Hepatocyte (in vitro differentiated cells): ENCODE results near the gene CACNA2D1. TPM values are rescaled to one million over a fixed set of nuclear protein-coding genes. Genes with fewer than 3 reads are reported as not detected.

Experiments used
- DNase-seq: peaks from one replicate; pipeline ENCODE4 v3.0.0-alpha.2; 2016; ENCODE audit warnings: low spot score
- H2AFZ ChIP-seq: fragments of 200-600 bp; sonication (generic); 2 replicates; pipeline ENCODE4 v1.6.0; 2016; ENCODE audit warnings: antibody characterized with exemption, mild to moderate bottlenecking
- H3K27ac ChIP-seq: fragments of 200-600 bp; sonication (generic); 2 replicates; pipeline ENCODE4 v1.5.1; 2016; ENCODE audit warnings: mild to moderate bottlenecking
- H3K27me3 ChIP-seq: fragments of 200-600 bp; sonication (generic); 2 replicates; pipeline ENCODE4 v1.6.1; 2016
- H3K36me3 ChIP-seq: fragments of 200-600 bp; sonication (generic); replicated peaks from 2 replicates; pipeline ENCODE4 v1.5.1; 2016; ENCODE audit warnings: low read depth; ENCODE audit not compliant: insufficient read depth
- H3K4me1 ChIP-seq: fragments of 200-600 bp; sonication (generic); 2 replicates; pipeline ENCODE4 v1.5.1; 2016; ENCODE audit warnings: mild to moderate bottlenecking, moderate library complexity; ENCODE audit not compliant: insufficient read depth
- H3K4me2 ChIP-seq: fragments of 200-600 bp; sonication (generic); 2 replicates; pipeline ENCODE4 v1.6.0; 2016
- H3K4me3 ChIP-seq: fragments of 200-600 bp; sonication (generic); 2 replicates; pipeline ENCODE4 v1.5.1; 2016; ENCODE audit warnings: mild to moderate bottlenecking
- H3K79me2 ChIP-seq: fragments of 200-600 bp; sonication (generic); 2 replicates; pipeline ENCODE4 v1.6.0; 2017; ENCODE audit warnings: mild to moderate bottlenecking
- H3K9me2 ChIP-seq: fragments of 200-600 bp; sonication (generic); replicated peaks from 2 replicates; pipeline ENCODE4 v1.6.0; 2017; ENCODE audit warnings: mild to moderate bottlenecking; ENCODE audit not compliant: insufficient read depth
- H3K9me3 ChIP-seq: fragments of 200-600 bp; sonication (generic); 2 replicates; pipeline ENCODE4 v1.5.1; 2016; ENCODE audit warnings: low read depth, mild to moderate bottlenecking
- H4K20me1 ChIP-seq: fragments of 200-600 bp; sonication (generic); 2 replicates; pipeline ENCODE4 v1.6.0; 2016; ENCODE audit warnings: mild to moderate bottlenecking; ENCODE audit not compliant: insufficient read depth, poor library complexity, severe bottlenecking
- CTCF ChIP-seq: fragments of 200-600 bp; sonication (generic); IDR thresholded peaks from 2 replicates; pipeline ENCODE4 v1.5.1; 2016; ENCODE audit warnings: antibody characterized with exemption, mild to moderate bottlenecking; ENCODE audit not compliant: poor library complexity
- EZH2 ChIP-seq: fragments of 200-600 bp; sonication (generic); IDR thresholded peaks from 2 replicates; pipeline ENCODE4 v1.6.1; 2016; ENCODE audit warnings: antibody characterized with exemption, mild to moderate bottlenecking, borderline replicate concordance
- EZH2phosphoT487 ChIP-seq: fragments of 200-600 bp; sonication (generic); IDR thresholded peaks from one replicate; pipeline ENCODE4 v1.6.1; 2018; ENCODE audit warnings: antibody characterized with exemption, mild to moderate bottlenecking, low read depth, moderate library complexity; ENCODE audit not compliant: unreplicated experiment, severe bottlenecking
- WGBS: methylation state at CpG from one replicate; pipeline ENCODE4 v1.1.6; 2016; ENCODE audit warnings: low lambda C conversion rate; ENCODE audit errors: missing lambda C conversion rate; 5-methylcytosine and 5-hydroxymethylcytosine counted together
- polyA plus RNA-seq: library from polyadenylated mRNA; unstranded; fragments of >200 nt; fragmentation: Nextera tagmentation; extraction: Ambion mirVana; gene quantifications from 2 replicates; pipeline ENCODE4 v1.2.1, GENCODE V29; 2016
- total RNA-seq: library from RNA; depleted of rRNA; stranded (reverse); fragments of >200 nt; gene quantifications from 2 replicates; pipeline ENCODE4 v1.2.3, GENCODE V29; 2014

The CACNA2D1 gene
- total and polyA plus RNA-seq, 2 experiments from 2014 or later, result 3.1 to 18.9 TPM

GRCh38 chr7:82373926-82374635 is 69.5 kb downstream of the CACNA2D1 start:
- Histone ChIP-seq H3K4me2 (no peak overlapping the region), H2AFZ (no peak overlapping the region), H3K9me3 (no peaks in the 10 kb centered on the region), H3K4me1 (no peaks in the 10 kb centered on the region), H3K36me3 (no peaks in the 10 kb centered on the region), H3K4me3 (no peak overlapping the region), H3K27ac (no peak overlapping the region), H3K27me3 (no peaks in the 10 kb centered on the region), H3K79me2 (no peaks in the 10 kb centered on the region), H4K20me1 (no peaks in the 10 kb centered on the region), H3K9me2 (no peaks in the 10 kb centered on the region)
- WGBS, result 78% methylated on average over 7 of the region's 7 CpGs
- DNase-seq, result no peak
- TF ChIP-seq EZH2phosphoT487, result no peak
- no peak for TF ChIP-seq CTCF

- no peaks in the 10 kb centered on the region for H3K9me2 ChIP-seq
- H2AFZ ChIP-seq, result no peak overlapping the region
- no peaks in the 10 kb centered on the region for H3K4me1 ChIP-seq
- no peak overlapping the region for H3K4me3 ChIP-seq
- no peaks in the 10 kb centered on the region for H3K27me3 ChIP-seq
- H3K79me2 ChIP-seq, result no peaks in the 10 kb centered on the region
- H3K27ac ChIP-seq, result no peak overlapping the region
- no peak for DNase-seq
- TF ChIP-seq CTCF, result no peak
- TF ChIP-seq EZH2, result no peak
- no peak for TF ChIP-seq EZH2phosphoT487
- H3K9me3 ChIP-seq, result no peaks in the 10 kb centered on the region
- no peaks in the 10 kb centered on the region for H4K20me1 ChIP-seq
- no peaks in the 10 kb centered on the region for H3K36me3 ChIP-seq
- WGBS, result 97% methylated on average over 2 of the region's 2 CpGs
- H3K4me2 ChIP-seq, result no peak overlapping the region
Measured at GRCh38 chr7:82364671-82365070, 78.9 kb downstream of the CACNA2D1 start.

DNA sequence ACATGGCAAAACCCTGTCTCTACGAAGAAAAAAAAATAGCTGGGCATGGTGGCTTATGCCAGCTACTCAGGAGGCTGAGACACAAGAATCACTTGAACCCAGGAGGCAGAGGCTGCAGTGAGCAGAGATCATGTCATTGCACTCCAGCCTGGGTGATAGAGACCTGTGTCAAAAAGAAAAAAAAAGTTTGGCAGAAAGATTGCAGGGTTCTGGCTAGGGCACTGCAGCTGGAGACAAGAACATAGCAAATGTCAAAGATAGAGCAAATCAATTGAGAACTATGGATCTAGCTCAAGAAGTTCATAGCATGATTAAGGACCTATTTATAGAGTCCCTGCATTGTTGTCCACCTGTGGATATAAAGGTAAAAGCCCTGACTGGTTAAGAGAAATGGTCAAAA is 79.5 kb downstream of the CACNA2D1 start:
- H4K20me1 ChIP-seq, result no peaks in the 10 kb centered on the region
- 100% methylated on average over 1 of the region's 1 CpG for WGBS
- H3K4me1 ChIP-seq, result no peaks in the 10 kb centered on the region
- no peak for DNase-seq
- TF ChIP-seq CTCF, result no peak
- TF ChIP-seq EZH2, result no peak
- TF ChIP-seq EZH2phosphoT487, result no peak
- H3K27ac ChIP-seq, result no peak overlapping the region
- no peak overlapping the region for H3K4me2 ChIP-seq
- no peaks in the 10 kb centered on the region for H3K79me2 ChIP-seq
- no peaks in the 10 kb centered on the region for H3K9me3 ChIP-seq
- H3K27me3 ChIP-seq, result no peaks in the 10 kb centered on the region
- no peak overlapping the region for H3K4me3 ChIP-seq
- H2AFZ ChIP-seq, result no peak overlapping the region
- H3K36me3 ChIP-seq, result no peaks in the 10 kb centered on the region
- H3K9me2 ChIP-seq, result no peaks in the 10 kb centered on the region
